HCEC 1CT (cell line): ENCODE measurements around the gene TAB2.

ENCODE experiments used
- DNase-seq: peaks from one replicate; pipeline ENCODE4 v3.0.0-alpha.2; 2017

Gene TAB2

GRCh38 chr6:149380523-149380922 is 63.0 kb downstream of the TAB2 start:
- no peak for DNase-seq

- DNase-seq: no peak
These were observed 65.9 kb downstream of the TAB2 start for GRCh38 chr6:149383371-149383770.

- DNase-seq: no peak
These were observed 67.0 kb downstream of the TAB2 start for GRCh38 chr6:149384464-149384863.

GRCh38 chr6:149385998-149386646 is 68.6 kb downstream of the TAB2 start:
- no peak for DNase-seq

- no peak for DNase-seq
These were observed 70.4 kb downstream of the TAB2 start for GRCh38 chr6:149387779-149388512.

GRCh38 chr6:149389509-149390297 is 72.2 kb downstream of the TAB2 start:
- no peak for DNase-seq

GRCh38 chr6:149392093-149392492 is 74.6 kb downstream of the TAB2 start:
- DNase-seq: no peak

GRCh38 chr6:149392535-149392934 is 75.0 kb downstream of the TAB2 start:
- DNase-seq: no peak

- peak; percentile 24 for DNase-seq
These were observed 75.6 kb downstream of the TAB2 start for GRCh38 chr6:149393002-149393679.

- no peak for DNase-seq
These were observed 77.7 kb downstream of the TAB2 start for GRCh38 chr6:149395185-149395584.

- no peak for DNase-seq
These were observed 79.9 kb downstream of the TAB2 start for GRCh38 chr6:149397384-149397783.

GRCh38 chr6:149400050-149400449 is 82.5 kb downstream of the TAB2 start, which contains the start of gene SUMO4:
TSS of gene SUMO4 (plus strand) at chr6:149400262. CDS start at chr6:149400392, 130 bp downstream.
- no peak for DNase-seq

- no peak for DNase-seq
These were observed 86.0 kb downstream of the TAB2 start for GRCh38 chr6:149403534-149403933.

GRCh38 chr6:149405823-149406765 is 88.6 kb downstream of the TAB2 start:
- DNase-seq: peak; percentile 52

GRCh38 chr6:149409617-149410016 is 92.1 kb downstream of the TAB2 start:
- no peak for DNase-seq

- DNase-seq: no peak
These were observed 93.0 kb downstream of the TAB2 start for GRCh38 chr6:149410557-149410956.

- DNase-seq: no peak
These were observed 96.5 kb downstream of the TAB2 start for GRCh38 chr6:149414009-149414408.

- DNase-seq: no peak
These were observed 97.3 kb downstream of the TAB2 start for GRCh38 chr6:149414821-149415220.

- no peak for DNase-seq
These were observed 102.3 kb downstream of the TAB2 start for GRCh38 chr6:149419696-149420404.

GRCh38 chr6:149421132-149421531 is 103.6 kb downstream of the TAB2 start:
- no peak for DNase-seq

- DNase-seq: no peak
These were observed 105.1 kb downstream of the TAB2 start for GRCh38 chr6:149422581-149422980.
